ENCODE measurements around the gene DUSP16.
A peak's percentile ranks its signal among the peaks of the same experiment; 100 is the strongest.
"Not testable (repeated sequence)": the region's sequence is repeated elsewhere in the genome, so short reads cannot be mapped to it uniquely, and the experiment has no call there.

Gene DUSP16

GRCh38 chr12:12519354-12519998 is 43.2 kb downstream of the DUSP16 start:
- DNase-seq: no peak

- DNase-seq: peak; percentile 7
Measured at GRCh38 chr12:12518919-12519318, 43.7 kb downstream of the DUSP16 start.

GRCh38 chr12:12518464-12518845 is 44.2 kb downstream of the DUSP16 start:
- DNase-seq: no peak

- DNase-seq: no peak
Measured at GRCh38 chr12:12513416-12514006, 49.2 kb downstream of the DUSP16 start.

- no peak for DNase-seq
Measured at GRCh38 chr12:12511895-12512711, 50.6 kb downstream of the DUSP16 start.

GRCh38 chr12:12511021-12511783 is 51.5 kb downstream of the DUSP16 start:
- DNase-seq: no peak

DNA sequence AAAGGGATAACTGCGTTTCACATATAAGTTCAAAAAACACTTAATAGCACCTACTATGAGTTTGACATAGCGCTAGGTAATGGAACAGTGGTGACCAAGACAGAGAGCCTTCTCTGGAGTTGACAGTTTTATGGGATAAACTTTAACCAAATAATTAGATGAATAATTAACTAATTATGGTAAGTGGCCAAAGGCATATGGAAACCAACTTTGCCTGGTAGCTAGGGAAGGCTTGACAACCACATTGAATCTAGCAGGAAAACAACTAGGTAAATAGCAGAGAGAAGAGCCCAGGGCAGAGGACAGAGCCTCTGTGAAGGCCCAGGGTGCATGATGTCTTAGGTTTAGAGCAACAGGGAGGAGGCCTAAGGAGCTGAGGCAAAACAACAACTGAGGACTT is 52.1 kb downstream of the DUSP16 start:
- DNase-seq: no peak

DNA sequence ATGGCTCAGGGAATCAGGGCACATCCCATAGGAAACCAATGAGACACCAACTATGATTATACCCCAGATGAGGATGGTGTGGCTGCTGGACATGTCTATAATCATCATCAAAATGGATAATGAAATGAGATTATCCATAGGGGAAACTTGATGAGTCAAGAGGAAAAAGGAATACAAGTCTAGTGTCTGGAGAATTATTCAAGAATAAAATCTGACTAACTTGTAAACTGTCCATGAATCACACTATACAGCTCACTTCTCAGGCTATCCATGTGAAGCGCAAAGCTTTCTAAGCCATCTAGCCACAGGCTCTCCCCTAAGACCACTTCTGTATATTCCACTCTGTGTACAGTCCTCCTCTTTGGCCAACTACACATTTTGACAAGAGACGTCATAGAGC is 52.5 kb downstream of the DUSP16 start:
- DNase-seq: peak; percentile 79

DNA sequence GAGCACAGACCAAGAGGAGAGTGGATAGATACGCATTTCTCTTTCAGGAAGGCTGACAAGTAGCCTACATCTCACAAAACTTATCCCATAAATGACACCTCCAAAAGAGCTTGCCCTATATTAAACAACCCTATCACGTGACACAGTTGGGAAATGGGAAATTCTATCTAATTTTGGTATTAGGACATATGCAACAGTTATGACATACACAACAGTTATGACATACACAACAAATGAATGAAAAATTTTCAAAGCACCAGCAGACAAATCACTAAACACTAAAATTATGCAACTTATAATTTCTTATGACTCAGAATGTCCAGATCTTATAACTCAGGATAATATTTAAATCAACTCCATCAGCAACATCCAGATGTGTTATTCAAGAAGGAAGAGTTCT is 54.1 kb downstream of the DUSP16 start:
- DNase-seq: peak; percentile 22

GRCh38 chr12:12507121-12507520 is 55.5 kb downstream of the DUSP16 start:
- no peak for DNase-seq

GRCh38 chr12:12506496-12506890 is 56.2 kb downstream of the DUSP16 start:
- peak; percentile 50 for DNase-seq

DNA sequence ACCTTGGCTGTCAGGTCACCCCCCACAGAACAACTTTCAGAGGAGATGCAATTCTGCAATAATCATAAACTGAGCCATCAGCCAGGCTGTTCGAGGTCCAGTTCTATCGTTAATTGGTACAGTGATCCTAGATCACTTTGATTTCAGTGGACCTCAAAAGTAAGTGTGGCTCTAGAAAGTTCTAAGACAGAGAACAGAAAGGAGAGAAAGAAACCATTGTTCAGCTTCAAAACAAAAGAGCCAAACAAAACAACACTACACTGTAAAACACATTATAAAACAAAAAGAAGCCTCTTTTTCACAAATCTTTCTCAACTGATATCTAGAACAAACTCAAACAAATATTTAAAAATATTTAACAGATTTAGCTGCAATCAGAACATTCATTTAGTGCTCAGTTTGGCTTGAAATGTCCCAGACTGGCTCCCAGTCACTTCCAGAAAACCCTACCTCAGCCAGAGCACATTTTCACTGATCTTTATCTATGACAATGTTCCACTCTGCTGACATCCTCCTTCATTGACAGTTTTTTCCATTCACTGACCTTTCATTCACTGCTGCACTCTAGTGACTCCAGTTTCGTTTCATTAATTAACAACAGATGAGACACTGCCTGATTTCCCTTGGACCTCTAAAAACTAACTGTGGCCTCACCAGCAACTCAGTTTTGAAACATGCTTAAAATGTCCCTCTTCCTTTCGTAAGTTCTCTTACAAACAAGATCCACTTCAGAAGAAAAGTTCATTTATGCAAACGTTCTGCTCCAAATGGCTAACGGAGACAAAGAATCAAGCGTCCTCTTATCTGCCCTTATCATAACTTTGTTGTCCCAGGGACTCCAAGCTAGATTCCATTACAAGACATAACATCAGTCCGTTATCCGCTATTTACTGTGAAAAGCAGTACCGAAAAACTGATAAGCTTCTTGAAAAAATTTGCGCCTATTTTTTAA is 56.8 kb downstream of the DUSP16 start:
- peak; percentile 79 for DNase-seq

DNA sequence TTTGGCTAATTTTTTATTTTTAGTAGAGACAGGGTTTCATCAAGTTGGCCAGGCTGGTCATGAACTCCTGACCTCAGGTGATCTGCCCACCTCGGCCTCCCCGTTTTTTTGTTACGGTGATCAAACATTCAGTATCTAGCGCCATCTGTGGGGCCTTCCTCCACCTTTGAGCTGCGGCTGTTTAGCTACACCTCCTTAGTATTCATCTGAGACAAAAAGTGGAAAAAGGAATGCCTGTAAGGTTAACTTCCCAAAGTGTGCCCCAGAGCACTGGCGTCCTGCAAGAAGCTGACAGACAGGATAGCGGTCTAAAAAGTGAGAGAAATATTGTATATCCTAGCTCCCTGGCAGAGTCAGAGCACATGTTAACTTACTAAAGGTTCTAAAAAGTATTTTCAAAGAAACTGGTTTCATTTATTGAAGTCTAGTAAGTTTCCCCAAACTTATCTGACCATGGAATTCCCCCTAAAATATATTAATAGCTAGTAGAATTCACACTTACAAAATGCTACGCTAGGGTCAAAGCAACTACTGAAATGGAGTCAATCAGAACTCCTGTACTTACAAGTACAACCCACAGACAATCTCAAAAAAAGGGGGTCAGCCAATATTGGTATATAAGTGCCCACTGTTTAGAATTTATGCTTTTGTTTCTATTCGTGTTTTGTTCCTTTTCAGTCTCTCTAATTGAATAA is 59.1 kb downstream of the DUSP16 start:
- no peak for DNase-seq

DNA sequence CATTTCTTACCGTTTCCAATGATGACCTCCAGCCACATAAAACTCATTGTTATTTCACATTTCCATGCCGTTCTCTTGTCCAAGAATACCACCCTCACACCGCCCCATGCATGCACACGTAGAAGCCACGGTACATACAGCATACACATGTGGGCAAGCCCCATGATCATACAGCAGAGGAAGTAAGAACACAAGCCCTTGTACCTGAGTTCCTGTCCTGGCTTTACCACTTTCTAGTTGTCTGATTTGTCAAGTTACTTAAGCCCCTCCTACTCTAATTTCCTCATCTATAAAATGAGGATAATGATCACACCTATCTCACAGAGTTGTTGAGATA is 59.9 kb downstream of the DUSP16 start:
- no peak for DNase-seq

DNA sequence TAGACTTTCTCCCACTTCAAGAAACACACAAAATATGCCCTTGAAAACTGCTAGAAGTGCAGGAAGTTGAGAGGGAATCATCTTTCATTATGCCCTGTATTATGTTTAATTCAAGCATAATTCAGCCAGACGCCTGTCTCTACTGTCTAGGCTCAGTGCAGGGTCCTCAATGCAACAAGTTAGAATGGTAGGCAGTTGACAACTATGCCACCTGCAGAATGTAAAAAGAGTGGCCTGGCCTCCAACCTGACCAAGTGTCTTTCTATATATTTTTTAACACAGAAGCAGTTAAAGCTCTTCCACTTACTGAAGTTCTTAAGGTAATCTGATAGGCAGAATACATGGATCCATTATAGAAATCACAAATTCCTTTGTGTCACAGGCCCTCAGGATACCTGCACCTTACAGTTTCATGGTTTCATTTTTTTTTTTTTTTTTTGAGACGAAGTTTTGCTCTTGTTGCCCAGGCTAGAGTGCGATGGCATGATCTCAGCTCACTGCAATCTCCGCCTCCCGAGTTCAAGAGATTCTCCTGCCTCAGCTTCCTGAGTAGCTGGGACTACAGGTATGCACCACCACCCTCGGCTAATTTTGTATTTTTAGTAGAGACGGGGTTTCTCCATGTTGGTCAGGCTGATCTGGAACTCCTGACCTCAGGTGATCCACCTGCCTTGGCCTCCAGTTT is 60.4 kb downstream of the DUSP16 start:
- not testable (repeated sequence) for DNase-seq

DNA sequence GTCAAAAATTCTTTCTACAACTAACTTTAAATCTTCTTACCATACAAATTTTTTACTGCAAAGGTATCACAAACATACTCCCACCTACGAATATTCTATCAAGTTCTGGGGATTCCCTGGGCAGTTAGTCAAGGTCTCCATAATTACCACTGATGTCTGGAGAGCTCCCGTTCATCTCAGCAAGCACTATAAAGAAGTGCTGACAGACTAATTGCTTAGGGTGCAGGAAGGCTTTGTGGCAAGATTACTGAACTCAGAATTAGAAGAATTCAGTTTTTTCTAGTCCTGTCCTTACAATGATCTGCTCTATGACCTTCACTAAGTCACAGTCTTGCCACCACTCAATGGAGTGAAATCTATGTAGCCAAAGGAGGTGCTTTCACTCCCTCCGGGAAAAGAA is 61.5 kb downstream of the DUSP16 start:
- DNase-seq: no peak

GRCh38 chr12:12499909-12500604 is 62.6 kb downstream of the DUSP16 start:
- no peak for DNase-seq

DNA sequence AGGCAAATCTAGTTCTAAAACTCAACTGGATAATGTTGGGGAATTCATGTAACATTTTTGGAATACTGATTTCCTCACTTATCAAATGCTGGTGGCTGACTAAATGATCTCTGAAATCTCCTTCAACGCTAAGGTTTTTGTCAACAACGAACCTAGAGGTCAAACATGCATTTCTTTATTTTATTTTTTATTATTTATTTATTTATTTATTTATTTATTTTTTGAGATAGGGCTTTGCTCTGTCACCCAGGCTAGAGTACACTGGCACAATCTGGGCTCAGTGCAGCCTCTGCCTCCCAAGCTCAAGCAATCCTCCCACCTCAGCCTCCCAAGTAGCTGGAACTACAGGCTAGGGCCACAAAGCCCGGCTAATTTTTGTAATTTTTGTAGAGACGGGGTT is 64.5 kb downstream of the DUSP16 start:
- DNase-seq: no peak

DNA sequence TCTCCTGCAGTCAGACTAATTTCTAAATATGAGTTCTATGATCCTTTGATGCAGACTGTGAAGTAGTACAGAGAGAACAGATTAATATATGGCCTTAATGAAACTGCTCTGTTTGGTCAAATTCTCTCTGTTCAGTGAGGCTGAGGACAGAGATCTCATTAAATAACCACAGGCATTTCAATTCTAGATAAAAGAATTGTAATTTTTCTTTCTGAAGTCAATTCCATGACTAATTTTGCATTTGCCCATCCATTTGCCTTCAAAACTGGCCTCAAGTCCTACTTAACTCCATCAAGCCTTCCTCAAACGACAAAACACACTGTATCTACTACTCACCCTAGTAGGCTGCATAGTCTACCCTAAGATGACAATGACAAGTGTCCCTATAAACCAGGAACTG is 67.1 kb downstream of the DUSP16 start:
- no peak for DNase-seq

GRCh38 chr12:12492547-12492946 is 70.1 kb downstream of the DUSP16 start:
- DNase-seq: no peak
